HepG2 (cell line): ENCODE data around the gene SDK2.

Experiments
- CCDC6 ChIP-seq: sonication (generic); formaldehyde crosslinking; IDR thresholded peaks from 2 replicates; pipeline ENCODE4 v1.8.1; 2022; ENCODE audit warnings: mild to moderate bottlenecking, missing genetic modification reagents, moderate library complexity
- CHD4 ChIP-seq: fragments of 200-600 bp; sonication (generic); IDR thresholded peaks from 2 replicates; pipeline ENCODE4 v1.7.0; 2017; ENCODE audit warnings: mild to moderate bottlenecking, low read length, borderline replicate concordance
- ELF4 ChIP-seq: sonication (generic); formaldehyde crosslinking; IDR thresholded peaks from 2 replicates; pipeline ENCODE4 v1.5.0; 2020; ENCODE audit warnings: missing genetic modification reagents, mild to moderate bottlenecking, moderate library complexity, borderline replicate concordance
- ESRRA ChIP-seq: sonication (generic); formaldehyde crosslinking; IDR thresholded peaks from 2 replicates; pipeline ENCODE4 v1.5.1; 2020; ENCODE audit warnings: mild to moderate bottlenecking, low read depth, missing genetic modification reagents
- FOXA3 ChIP-seq: IDR thresholded peaks from 2 replicates; pipeline ENCODE4 v1.6.1; 2016; ENCODE audit warnings: missing genetic modification reagents, missing compliant biosample characterization
- FOXM1 ChIP-seq: sonication (generic); formaldehyde crosslinking; IDR thresholded peaks from 2 replicates; pipeline ENCODE4 v1.5.0; 2020; ENCODE audit warnings: missing genetic modification reagents
- NCOR1 ChIP-seq: fragments of 200-600 bp; sonication (generic); IDR thresholded peaks from 2 replicates; pipeline ENCODE4 v1.7.0; 2017; ENCODE audit warnings: antibody characterized with exemption, low read length, borderline replicate concordance
- NR1H2 ChIP-seq: sonication (generic); formaldehyde crosslinking; IDR thresholded peaks from 2 replicates; pipeline ENCODE4 v1.8.1; 2022; ENCODE audit warnings: low read depth, missing genetic modification reagents, borderline replicate concordance
- STAG1 ChIP-seq: sonication (generic); formaldehyde crosslinking; IDR thresholded peaks from 2 replicates; pipeline ENCODE4 v1.4.0; 2020; ENCODE audit warnings: missing genetic modification reagents
- TAF1 ChIP-seq: sonication (generic); formaldehyde crosslinking; IDR thresholded peaks from 2 replicates; pipeline ENCODE4 v1.4.0; 2020; ENCODE audit warnings: missing genetic modification reagents
- ZNF570 ChIP-seq: sonication (generic); formaldehyde crosslinking; IDR thresholded peaks from 2 replicates; pipeline ENCODE4 v1.4.0; 2020; ENCODE audit warnings: mild to moderate bottlenecking, missing genetic modification reagents, borderline replicate concordance
- ZNF572 ChIP-seq: sonication (generic); formaldehyde crosslinking; IDR thresholded peaks from 2 replicates; pipeline ENCODE4 v1.5.1; 2020; ENCODE audit warnings: mild to moderate bottlenecking, missing genetic modification reagents
- ZNF639 ChIP-seq: conservative IDR thresholded peaks from 2 replicates; pipeline ENCODE4 v1.6.1; 2018; ENCODE audit warnings: missing genetic modification reagents

GRCh38 chr17:73549841-73550430, 94.3 kb downstream of the SDK2 start:
- TF ChIP-seq ZNF570 (CRISPR knock-in tag) (no peak), TAF1 (CRISPR knock-in tag) (no peak), ZNF572 (CRISPR knock-in tag) (no peak), NR1H2 (no peak), FOXM1 (CRISPR knock-in tag) (no peak), CHD4 (no peak), FOXA3 (CRISPR knock-in tag) (no peak), ZNF639 (CRISPR knock-in tag) (no peak), ELF4 (CRISPR knock-in tag) (no peak), CCDC6 (CRISPR knock-in tag) (no peak), ESRRA (CRISPR knock-in tag) (no peak), STAG1 (CRISPR knock-in tag) (no peak), NCOR1 (no peak)
